Mucosa of gallbladder (tissue), 1 donor: ENCODE results near the gene RNH1. TPM values are rescaled to one million over a fixed set of nuclear protein-coding genes. Genes with fewer than 3 reads are reported as not detected.

Experiments used
- total RNA-seq: library from RNA; stranded (reverse); gene quantifications from one replicate; pipeline ENCODE4 v1.2.1, GENCODE V29; 2021
- donor health status: DM: no; HTN: no; CAD: no.

The RNH1 gene
- total RNA-seq, 1 donor from 2014 or later = 156 TPM

Other genes starting within 250 kb of the RNH1 start
- gene NLRP6, start 228.8 kb downstream of the RNH1 start, total RNA-seq = 0.69 TPM
- 42.8 TPM for gene PGGHG, start 218.1 kb downstream of the RNH1 start, total RNA-seq
- not detected for gene IFITM5, start 207.7 kb downstream of the RNH1 start, total RNA-seq
- gene IFITM2, start 199.4 kb downstream of the RNH1 start, total RNA-seq = 129 TPM
- 55.4 TPM for gene IFITM1, start 193.2 kb downstream of the RNH1 start, total RNA-seq
- 246 TPM for gene IFITM3, start 186.4 kb downstream of the RNH1 start, total RNA-seq
- gene B4GALNT4, start 137.7 kb downstream of the RNH1 start, total RNA-seq = 3.4 TPM
- gene PKP3, start 113.0 kb downstream of the RNH1 start, total RNA-seq = 70.8 TPM
- gene SIGIRR, start 92.2 kb downstream of the RNH1 start, total RNA-seq = 152 TPM
- gene ANO9, start 65.2 kb downstream of the RNH1 start, total RNA-seq = 49.3 TPM
- 36.6 TPM for gene PTDSS2, start 57.0 kb downstream of the RNH1 start, total RNA-seq
- 51.1 TPM for gene HRAS, start 28.3 kb upstream of the RNH1 start, total RNA-seq
- gene LRRC56, start 30.3 kb upstream of the RNH1 start, total RNA-seq = 9.4 TPM
- 7.5 TPM for gene LMNTD2, start 53.5 kb upstream of the RNH1 start, total RNA-seq
- gene RASSF7, start 53.7 kb upstream of the RNH1 start, total RNA-seq = 179 TPM
- gene PHRF1, start 69.2 kb upstream of the RNH1 start, total RNA-seq = 38.1 TPM
- gene IRF7, start 108.7 kb upstream of the RNH1 start, total RNA-seq = 54.0 TPM
- gene CDHR5, start 117.7 kb upstream of the RNH1 start, total RNA-seq = 89.6 TPM
- not detected for gene SCT, start 119.9 kb upstream of the RNH1 start, total RNA-seq
- gene DRD4, start 130.0 kb upstream of the RNH1 start, total RNA-seq = 2.6 TPM
- 45.0 TPM for gene DEAF1, start 188.0 kb upstream of the RNH1 start, total RNA-seq
- 52.0 TPM for gene TMEM80, start 188.6 kb upstream of the RNH1 start, total RNA-seq
- 228 TPM for gene EPS8L2, start 199.0 kb upstream of the RNH1 start, total RNA-seq
- gene TALDO1, start 240.2 kb upstream of the RNH1 start, total RNA-seq = 176 TPM